HEK293 (cell line): ENCODE results near the gene MAPT.

ENCODE experiments used
- KLF16 ChIP-seq: fragments of 450-650 bp; formaldehyde crosslinking; IDR thresholded peaks from 2 replicates; pipeline ENCODE4 v1.5.1; 2017; ENCODE audit warnings: missing biosample characterization, missing genetic modification characterization
- PRDM1 ChIP-seq: fragments of 450-650 bp; formaldehyde crosslinking; IDR thresholded peaks from 2 replicates; pipeline ENCODE4; 2016; ENCODE audit warnings: missing biosample characterization, missing genetic modification characterization
- REPIN1 ChIP-seq: fragments of 450-650 bp; formaldehyde crosslinking; IDR thresholded peaks from 2 replicates; pipeline ENCODE4 v1.5.1; 2017; ENCODE audit warnings: missing biosample characterization, missing genetic modification characterization, low read depth
- ZNF146 ChIP-seq: fragments of 450-650 bp; formaldehyde crosslinking; IDR thresholded peaks from 2 replicates; pipeline ENCODE4 v1.5.1; 2016; ENCODE audit warnings: missing biosample characterization, missing genetic modification characterization
- ZNF350 ChIP-seq: fragments of 450-650 bp; formaldehyde crosslinking; IDR thresholded peaks from 2 replicates; pipeline ENCODE4 v1.5.0; 2017; ENCODE audit warnings: missing biosample characterization, mild to moderate bottlenecking, missing genetic modification characterization
- ZNF777 ChIP-seq: fragments of 450-650 bp; formaldehyde crosslinking; IDR thresholded peaks from 2 replicates; pipeline ENCODE4 v1.5.1; 2017; ENCODE audit warnings: missing biosample characterization, missing genetic modification characterization, borderline replicate concordance
- ZNF843 ChIP-seq: fragments of 450-650 bp; formaldehyde crosslinking; IDR thresholded peaks from 2 replicates; pipeline ENCODE4 v1.5.1; 2016; ENCODE audit warnings: missing biosample characterization, missing genetic modification characterization
- TF ChIP-seq, protein P1 (sequence below): fragments of 450-650 bp; formaldehyde crosslinking; IDR thresholded peaks from 2 replicates; pipeline ENCODE4 v1.5.1; 2016; ENCODE audit warnings: missing biosample characterization, missing genetic modification characterization
- TF ChIP-seq, protein P2 (sequence below): fragments of 450-650 bp; formaldehyde crosslinking; IDR thresholded peaks from 2 replicates; pipeline ENCODE4 v1.5.1; 2016; ENCODE audit warnings: missing biosample characterization, missing genetic modification characterization, low read depth

GRCh38 chr17:45948498-45948880, 54.1 kb downstream of the MAPT start:
- TF ChIP-seq, protein P1, sequence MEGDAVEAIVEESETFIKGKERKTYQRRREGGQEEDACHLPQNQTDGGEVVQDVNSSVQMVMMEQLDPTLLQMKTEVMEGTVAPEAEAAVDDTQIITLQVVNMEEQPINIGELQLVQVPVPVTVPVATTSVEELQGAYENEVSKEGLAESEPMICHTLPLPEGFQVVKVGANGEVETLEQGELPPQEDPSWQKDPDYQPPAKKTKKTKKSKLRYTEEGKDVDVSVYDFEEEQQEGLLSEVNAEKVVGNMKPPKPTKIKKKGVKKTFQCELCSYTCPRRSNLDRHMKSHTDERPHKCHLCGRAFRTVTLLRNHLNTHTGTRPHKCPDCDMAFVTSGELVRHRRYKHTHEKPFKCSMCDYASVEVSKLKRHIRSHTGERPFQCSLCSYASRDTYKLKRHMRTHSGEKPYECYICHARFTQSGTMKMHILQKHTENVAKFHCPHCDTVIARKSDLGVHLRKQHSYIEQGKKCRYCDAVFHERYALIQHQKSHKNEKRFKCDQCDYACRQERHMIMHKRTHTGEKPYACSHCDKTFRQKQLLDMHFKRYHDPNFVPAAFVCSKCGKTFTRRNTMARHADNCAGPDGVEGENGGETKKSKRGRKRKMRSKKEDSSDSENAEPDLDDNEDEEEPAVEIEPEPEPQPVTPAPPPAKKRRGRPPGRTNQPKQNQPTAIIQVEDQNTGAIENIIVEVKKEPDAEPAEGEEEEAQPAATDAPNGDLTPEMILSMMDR (tag by site-specific recombination) = no peak
- TF ChIP-seq ZNF777 (tag by site-specific recombination) = no peak
- no peak for TF ChIP-seq ZNF146 (tag by site-specific recombination)
- no peak for TF ChIP-seq REPIN1 (tag by site-specific recombination)
- TF ChIP-seq ZNF350 (tag by site-specific recombination) = no peak
- no peak for TF ChIP-seq PRDM1 (tag by site-specific recombination)
- no peak for TF ChIP-seq KLF16 (tag by site-specific recombination)
- TF ChIP-seq ZNF843 (tag by site-specific recombination) = no peak
- TF ChIP-seq, protein P2, sequence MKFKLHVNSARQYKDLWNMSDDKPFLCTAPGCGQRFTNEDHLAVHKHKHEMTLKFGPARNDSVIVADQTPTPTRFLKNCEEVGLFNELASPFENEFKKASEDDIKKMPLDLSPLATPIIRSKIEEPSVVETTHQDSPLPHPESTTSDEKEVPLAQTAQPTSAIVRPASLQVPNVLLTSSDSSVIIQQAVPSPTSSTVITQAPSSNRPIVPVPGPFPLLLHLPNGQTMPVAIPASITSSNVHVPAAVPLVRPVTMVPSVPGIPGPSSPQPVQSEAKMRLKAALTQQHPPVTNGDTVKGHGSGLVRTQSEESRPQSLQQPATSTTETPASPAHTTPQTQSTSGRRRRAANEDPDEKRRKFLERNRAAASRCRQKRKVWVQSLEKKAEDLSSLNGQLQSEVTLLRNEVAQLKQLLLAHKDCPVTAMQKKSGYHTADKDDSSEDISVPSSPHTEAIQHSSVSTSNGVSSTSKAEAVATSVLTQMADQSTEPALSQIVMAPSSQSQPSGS = no peak
